DND-41 (cell line): ENCODE results near the gene FOXO6.

Experiments
- CTCF ChIP-seq: IDR thresholded peaks from 2 replicates; pipeline ENCODE4 v1.5.1; 2012; ENCODE audit warnings: borderline replicate concordance, low read length, moderate library complexity, mild to moderate bottlenecking; ENCODE audit not compliant: poor library complexity, severe bottlenecking; ENCODE audit errors: extremely low read depth
- EZH2 ChIP-seq: IDR thresholded peaks from 3 replicates; pipeline ENCODE4 v1.6.1; 2012; ENCODE audit warnings: borderline replicate concordance, low read depth, mild to moderate bottlenecking, moderate library complexity, low read length, inconsistent platforms; ENCODE audit not compliant: severe bottlenecking

DNA sequence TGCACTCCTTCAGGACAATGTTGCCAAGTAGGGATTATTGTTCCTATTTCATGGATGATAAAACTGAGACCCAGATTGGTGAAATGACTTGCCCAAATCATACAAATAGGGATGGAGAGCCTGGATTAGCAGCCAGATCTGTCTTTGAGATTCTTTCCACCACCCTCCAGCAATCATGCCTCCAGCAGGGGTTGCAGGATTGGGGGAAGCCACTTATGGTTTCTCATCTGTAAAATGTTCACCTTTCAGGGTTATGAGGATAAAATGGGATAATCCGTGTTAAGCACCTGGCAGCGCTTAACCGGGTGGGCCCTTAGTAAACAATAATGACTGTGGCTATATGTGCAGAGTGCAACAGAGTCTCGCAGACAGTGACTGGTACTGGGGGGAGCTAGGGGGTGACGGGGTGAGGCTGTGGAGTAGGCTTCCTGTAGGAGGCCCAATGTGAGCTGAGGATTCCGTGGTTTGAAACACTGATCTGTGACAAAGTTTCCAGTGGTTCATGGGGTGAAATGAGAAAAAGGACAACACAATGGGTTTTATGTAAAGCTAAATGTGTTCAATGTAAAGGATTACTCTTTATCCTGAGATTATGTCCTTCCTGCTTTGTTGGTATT, 33.7 kb upstream of the FOXO6 start:
- no peak for TF ChIP-seq CTCF
- no peak for TF ChIP-seq EZH2
